GM12891 (cell line): ENCODE results near the gene ZMYM5.
"Not testable (repeated sequence)": the region's sequence is repeated elsewhere in the genome, so short reads cannot be mapped to it uniquely, and the experiment has no call there.

Experiments used
- DNase-seq: peaks from one replicate; pipeline ENCODE4 v3.0.0; 2011; ENCODE audit warnings: low spot score; ENCODE audit not compliant: insufficient read length
- FAIRE-seq: peaks from 2 replicates; lab custom pipeline; 2011; peaks lifted over from hg19 to GRCh38; lab: Jason Lieb, UNC
- PAX5 ChIP-seq: IDR thresholded peaks from 2 replicates; pipeline ENCODE4 v1.6.1; 2011; ENCODE audit warnings: low read length, moderate library complexity, mild to moderate bottlenecking; ENCODE audit not compliant: insufficient read depth, severe bottlenecking
- POLR2A ChIP-seq: IDR thresholded peaks from 2 replicates; pipeline ENCODE4 v1.6.1; 2011; ENCODE audit warnings: low read depth, low read length, control low read depth
- POLR2AphosphoS5 ChIP-seq: IDR thresholded peaks from 2 replicates; pipeline ENCODE4 v1.6.1; 2011; ENCODE audit warnings: low read depth, low read length, control low read depth
- POU2F2 ChIP-seq: IDR thresholded peaks from 2 replicates; pipeline ENCODE4 v1.6.1; 2011; ENCODE audit warnings: low read depth, mild to moderate bottlenecking, control low read depth, low read length, moderate library complexity
- SPI1 ChIP-seq: IDR thresholded peaks from 2 replicates; pipeline ENCODE4 v1.6.1; 2011; ENCODE audit warnings: low read depth, low read length, control low read depth
- TAF1 ChIP-seq: IDR thresholded peaks from 2 replicates; pipeline ENCODE4 v1.6.1; 2011; ENCODE audit warnings: low read depth, low read length, control low read depth

Gene ZMYM5

GRCh38 chr13:19864746-19865309, 1.4 kb upstream of the ZMYM5 start:
- FAIRE-seq (peak; percentile 64), DNase-seq (peak; percentile 23)
- TF ChIP-seq POLR2A (no peak; the same call in 1 of the 2 replicates), SPI1 (peak; percentile 16; the same call in 1 of the 2 replicates)

GRCh38 chr13:19864024-19864745, 736 bp upstream of the ZMYM5 start:
- DNase-seq (peak; percentile 44), FAIRE-seq (peak; percentile 28)
- TF ChIP-seq POLR2AphosphoS5, result peak; percentile 54; the same call in 1 of the 2 replicates
- no peak for TF ChIP-seq SPI1
- peak; percentile 32; the same call in 1 of the 2 replicates for TF ChIP-seq POU2F2
- peak; percentile 72 for TF ChIP-seq POLR2A
- no peak for TF ChIP-seq PAX5
- TF ChIP-seq TAF1, result peak; percentile 58

DNA sequence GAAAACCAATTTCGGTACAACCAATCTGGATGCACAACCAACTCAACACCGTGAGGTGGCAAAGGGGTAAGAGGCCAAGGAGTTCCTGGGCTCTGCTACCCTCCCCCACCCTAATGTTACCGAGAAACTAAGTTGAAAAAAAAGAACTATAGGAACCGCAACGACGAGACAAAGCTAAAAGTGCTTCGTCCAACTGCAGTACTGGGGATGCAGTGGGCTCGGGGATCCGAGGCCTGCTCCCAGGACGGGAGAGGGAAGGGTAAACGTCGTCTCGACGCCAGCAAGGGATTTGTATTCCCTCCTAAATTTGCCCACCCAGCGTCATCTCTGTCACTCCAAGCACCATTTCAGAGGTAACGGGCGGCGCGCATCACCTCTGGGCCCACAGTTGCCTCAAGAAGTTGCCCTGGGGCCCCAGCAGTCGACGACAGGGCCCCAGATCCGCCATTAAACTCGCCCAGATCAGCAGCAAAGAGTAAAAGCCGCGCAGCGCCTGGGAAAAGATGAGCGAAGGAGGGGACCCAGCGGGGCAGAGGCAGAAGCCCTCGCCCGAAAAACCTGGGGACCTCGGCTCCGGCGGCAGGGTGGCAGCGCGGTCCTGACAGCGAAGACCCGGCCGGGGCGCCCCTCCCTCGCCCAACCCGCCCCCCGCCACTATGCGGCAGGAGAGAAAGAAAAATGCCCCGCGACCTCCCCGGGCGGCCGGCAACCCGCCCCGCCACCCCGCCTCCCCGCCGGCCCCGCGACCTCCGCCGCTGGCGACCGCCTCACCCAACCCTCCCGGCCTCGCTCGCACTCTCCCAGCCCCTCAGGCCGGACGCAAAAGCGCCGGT, 752 bp downstream of the ZMYM5 start:
- TF ChIP-seq POLR2A, result no peak
- FAIRE-seq (peak; percentile 80), DNase-seq (peak; percentile 21)

- no peak for TF ChIP-seq POLR2A
- TF ChIP-seq TAF1, result no peak
- no peak for TF ChIP-seq PAX5
- no peak for TF ChIP-seq POLR2AphosphoS5
- TF ChIP-seq SPI1, result no peak
- TF ChIP-seq POU2F2, result no peak
- no peak for FAIRE-seq
- DNase-seq, result no peak
Observed at GRCh38 chr13:19861762-19862161, 1.7 kb downstream of the ZMYM5 start.

DNA sequence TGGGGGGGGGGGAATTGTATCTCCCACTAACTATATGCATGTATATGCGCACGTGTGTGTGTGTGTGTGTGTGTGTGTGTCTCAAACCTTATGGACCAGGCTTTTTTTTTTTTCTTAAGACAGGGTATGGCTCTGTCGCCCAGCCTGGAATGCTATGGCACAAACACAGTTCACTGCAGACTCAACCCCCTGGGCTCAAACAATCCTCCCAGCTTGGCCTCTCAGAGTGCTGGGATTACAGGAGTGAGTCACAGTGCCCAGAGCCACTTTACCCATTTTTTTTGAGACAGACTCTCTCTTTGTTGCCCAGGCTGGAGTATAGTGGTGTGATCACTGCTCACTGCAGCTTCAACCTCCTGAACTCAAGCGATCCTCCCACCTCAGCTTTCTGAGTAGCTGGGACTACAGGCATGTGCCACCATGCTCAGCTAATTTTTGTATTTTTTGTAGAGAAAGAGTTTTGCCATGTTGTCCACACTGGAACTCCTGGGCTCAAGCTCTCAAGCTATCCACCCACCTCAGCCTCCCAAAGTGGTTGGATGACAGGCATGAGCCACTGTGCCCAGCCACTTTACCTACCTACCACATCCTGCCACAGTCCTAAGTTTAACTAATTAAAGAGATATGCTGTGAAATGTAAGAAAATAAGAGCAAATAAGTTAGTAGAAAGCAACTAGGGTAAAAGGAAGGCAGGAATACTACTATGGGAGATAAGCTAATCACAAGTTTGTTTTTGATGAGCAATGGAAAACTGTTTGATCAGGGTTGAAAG, 2.4 kb downstream of the ZMYM5 start:
- DNase-seq (no peak), FAIRE-seq (no peak)
- TF ChIP-seq TAF1 (no peak), POLR2AphosphoS5 (no peak), POLR2A (no peak), SPI1 (no peak), POU2F2 (no peak), PAX5 (no peak)

DNA sequence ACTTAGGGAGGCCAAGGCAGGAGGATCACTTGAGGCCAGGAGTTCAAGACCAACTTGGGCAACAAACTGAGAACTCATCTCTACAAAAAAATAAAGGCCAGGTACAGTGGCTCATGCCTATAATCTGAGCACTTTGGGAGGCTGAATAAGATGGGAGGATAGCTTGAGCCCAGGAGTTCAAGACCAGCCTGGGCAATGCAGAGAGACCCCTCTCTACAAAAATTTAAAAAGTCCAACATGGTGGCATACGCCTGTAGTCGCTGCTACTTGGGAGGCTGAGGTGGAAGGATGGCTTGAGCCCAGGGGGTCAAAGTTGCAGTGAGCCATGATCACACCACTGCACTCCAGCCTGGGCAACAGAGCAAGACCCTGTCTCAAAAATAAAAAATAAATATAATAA, 5.8 kb downstream of the ZMYM5 start:
- DNase-seq, FAIRE-seq: not testable (repeated sequence)

DNA sequence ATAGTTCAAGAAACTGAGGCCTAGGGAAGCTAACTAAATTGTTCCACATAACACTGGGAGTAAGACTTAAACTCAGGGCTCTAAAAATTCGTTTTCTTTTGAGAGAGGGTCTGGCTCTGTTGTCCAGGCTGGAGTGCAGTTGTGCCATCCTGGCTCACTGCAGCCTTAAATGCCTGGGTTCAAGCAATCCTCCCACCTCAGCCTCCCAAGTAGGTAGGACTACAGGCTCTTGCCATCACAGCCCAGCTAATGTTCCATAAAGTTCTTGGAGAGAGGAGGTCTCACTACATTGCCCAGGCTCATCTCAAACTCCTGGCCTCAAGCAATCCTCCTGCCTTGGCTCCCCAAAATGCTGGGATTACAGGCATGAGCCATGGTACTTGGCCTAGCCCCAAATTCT, 10.7 kb downstream of the ZMYM5 start:
- FAIRE-seq, result no peak
- no peak for TF ChIP-seq POLR2AphosphoS5
- TF ChIP-seq TAF1, result no peak
- no peak for DNase-seq

DNA sequence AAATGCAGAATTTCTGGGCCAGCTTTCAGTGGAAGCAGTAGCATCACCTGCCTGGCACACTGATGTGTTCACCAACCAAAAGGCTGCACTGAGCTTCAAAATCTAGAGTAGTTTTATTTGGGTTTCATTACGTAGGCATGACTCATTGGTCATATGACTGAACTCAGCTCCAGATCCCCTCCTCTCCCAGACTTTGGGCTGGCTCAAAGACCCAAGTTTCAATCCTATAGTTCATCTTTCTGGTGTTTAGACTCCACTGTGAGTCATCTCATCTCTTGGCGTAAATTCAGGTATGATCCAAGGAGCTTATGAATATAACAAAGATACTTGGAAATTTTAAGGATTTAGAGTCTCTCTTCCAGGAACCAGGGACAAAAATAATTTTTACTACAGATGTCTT, 17.7 kb downstream of the ZMYM5 start:
- FAIRE-seq, result no peak
- no peak for TF ChIP-seq POLR2A
- no peak for TF ChIP-seq SPI1
- TF ChIP-seq POLR2AphosphoS5, result no peak
- TF ChIP-seq POU2F2, result no peak
- no peak for TF ChIP-seq PAX5
- TF ChIP-seq TAF1, result no peak
- DNase-seq, result no peak

GRCh38 chr13:19838865-19839275, 24.6 kb downstream of the ZMYM5 start:
- FAIRE-seq (no peak), DNase-seq (no peak)

DNA sequence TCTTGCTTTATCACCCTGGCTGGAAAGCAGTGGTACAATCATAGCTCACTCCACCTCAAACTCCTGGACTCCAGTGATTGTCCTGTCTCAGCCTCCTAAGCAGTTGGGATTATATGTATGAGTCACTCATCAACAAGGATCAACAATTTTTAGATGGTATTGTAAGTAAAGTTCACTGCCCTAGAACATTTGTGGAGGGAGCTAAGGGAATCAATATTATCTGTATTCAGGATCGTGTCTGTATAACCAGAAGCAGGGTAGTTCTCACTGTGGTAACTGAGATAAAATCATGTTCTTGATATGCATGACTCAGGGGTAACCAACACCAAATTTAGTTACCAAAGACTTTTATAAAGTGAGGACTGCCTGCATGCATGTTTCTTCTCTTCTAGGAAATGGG, 27.0 kb downstream of the ZMYM5 start:
- no peak for TF ChIP-seq POLR2A
- no peak for TF ChIP-seq POLR2AphosphoS5
- no peak for TF ChIP-seq TAF1
- no peak for TF ChIP-seq PAX5
- no peak for TF ChIP-seq POU2F2
- TF ChIP-seq SPI1, result no peak
- DNase-seq (no peak), FAIRE-seq (no peak)

More at GRCh38 chr13:19838865-19839275, 24.6 kb downstream of the ZMYM5 start:
- TF ChIP-seq POU2F2 (no peak), TAF1 (no peak)
